ENCODE results near the gene ICE2.

Gene ICE2

DNA sequence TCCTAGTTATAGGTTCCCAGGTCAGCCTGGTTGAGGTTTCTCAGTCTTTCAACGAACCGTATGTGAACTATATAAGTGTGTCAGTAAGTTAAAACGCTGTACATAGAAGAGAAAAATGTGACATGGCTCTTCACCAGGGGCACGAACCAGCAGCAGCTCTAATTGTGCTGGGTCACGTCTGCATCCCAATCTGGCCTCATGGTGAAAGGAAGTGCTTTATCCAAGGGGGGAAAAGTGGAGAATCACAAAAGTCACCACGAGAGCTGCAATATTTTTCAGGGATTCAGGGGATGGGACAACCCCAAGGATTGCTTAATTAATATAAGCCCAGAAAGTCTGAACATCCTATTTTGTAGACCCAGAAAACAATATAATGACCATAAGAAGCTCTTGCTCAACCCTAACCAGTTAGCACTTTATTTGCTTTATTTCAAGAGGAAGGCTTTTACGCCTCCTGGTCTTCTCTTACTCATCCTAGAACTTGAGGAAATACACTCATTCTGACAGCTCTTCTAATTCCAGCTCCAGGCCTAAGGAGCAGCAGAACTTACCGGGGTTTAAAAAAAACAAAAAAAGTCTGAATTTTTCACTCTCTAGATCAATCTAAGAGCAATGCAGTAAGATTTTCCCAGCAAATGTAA is 97.7 kb downstream of the ICE2 start:
- Histone ChIP-seq H3K36me3 (no peaks in the 10 kb centered on the region), H3K27ac (no peak overlapping the region), H3K4me3 (ENCODE audit: low read depth in 1 of 2, low read length in 1 of 2) (no peak overlapping the region), H3K9me3 (no peaks in the 10 kb centered on the region), H3K4me1 (ENCODE audit: control insufficient read depth in 1 of 2, insufficient read depth in 1 of 2, low read depth in 1 of 2, low read length in 1 of 2) (no peaks in the 10 kb centered on the region), H3K27me3 (peaks cover 17% of the 10 kb centered on the region)
- TF ChIP-seq, protein P1, sequence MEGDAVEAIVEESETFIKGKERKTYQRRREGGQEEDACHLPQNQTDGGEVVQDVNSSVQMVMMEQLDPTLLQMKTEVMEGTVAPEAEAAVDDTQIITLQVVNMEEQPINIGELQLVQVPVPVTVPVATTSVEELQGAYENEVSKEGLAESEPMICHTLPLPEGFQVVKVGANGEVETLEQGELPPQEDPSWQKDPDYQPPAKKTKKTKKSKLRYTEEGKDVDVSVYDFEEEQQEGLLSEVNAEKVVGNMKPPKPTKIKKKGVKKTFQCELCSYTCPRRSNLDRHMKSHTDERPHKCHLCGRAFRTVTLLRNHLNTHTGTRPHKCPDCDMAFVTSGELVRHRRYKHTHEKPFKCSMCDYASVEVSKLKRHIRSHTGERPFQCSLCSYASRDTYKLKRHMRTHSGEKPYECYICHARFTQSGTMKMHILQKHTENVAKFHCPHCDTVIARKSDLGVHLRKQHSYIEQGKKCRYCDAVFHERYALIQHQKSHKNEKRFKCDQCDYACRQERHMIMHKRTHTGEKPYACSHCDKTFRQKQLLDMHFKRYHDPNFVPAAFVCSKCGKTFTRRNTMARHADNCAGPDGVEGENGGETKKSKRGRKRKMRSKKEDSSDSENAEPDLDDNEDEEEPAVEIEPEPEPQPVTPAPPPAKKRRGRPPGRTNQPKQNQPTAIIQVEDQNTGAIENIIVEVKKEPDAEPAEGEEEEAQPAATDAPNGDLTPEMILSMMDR (IDR thresholded peaks at IDR 0.05), result no peak

DNA sequence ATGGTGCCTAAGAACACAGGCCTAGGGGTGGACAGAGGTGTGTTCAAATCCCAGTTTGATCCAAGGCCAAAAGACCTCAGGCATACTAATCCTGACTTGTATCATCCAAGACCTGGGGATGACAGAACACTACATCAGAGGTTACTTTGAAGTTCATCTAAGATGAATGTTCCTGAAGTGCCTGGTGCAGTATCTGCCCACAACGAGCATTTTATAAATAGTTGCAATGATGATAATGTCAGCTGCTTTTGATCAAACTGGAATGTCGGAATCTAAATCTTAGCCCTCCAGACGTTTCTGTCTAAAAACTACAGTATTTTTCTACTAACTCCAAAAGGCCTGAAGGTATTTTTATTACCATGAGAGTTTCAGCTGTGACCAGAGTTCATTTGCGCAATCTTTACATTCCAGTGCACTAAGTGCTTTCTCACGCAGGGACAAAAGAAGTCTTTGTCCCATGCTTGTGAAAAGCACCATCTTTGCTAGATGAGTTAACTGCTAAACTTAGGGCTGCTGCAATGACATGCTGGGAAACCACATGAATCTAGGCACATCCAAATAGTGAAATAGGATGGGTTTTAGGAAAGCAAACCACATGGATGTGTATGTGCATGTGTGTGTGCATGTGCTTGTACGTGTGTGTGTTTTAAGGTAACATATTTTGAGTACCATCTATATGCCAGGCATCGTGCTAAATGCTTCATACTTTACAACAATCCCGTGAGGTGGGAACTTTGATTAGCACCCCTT is 99.2 kb downstream of the ICE2 start:
- no peaks in the 10 kb centered on the region for H3K36me3 ChIP-seq
- H3K4me1 ChIP-seq (ENCODE audit: control insufficient read depth in 1 of 2, insufficient read depth in 1 of 2, low read depth in 1 of 2, low read length in 1 of 2), result no peaks in the 10 kb centered on the region
- TF ChIP-seq, protein P1 (IDR thresholded peaks at IDR 0.05), result no peak
- H3K9me3 ChIP-seq, result no peaks in the 10 kb centered on the region
- H3K4me3 ChIP-seq (ENCODE audit: low read depth in 1 of 2, low read length in 1 of 2), result no peak overlapping the region
- H3K27me3 ChIP-seq, result peaks cover 7% of the 10 kb centered on the region
- no peak overlapping the region for H3K27ac ChIP-seq

DNA sequence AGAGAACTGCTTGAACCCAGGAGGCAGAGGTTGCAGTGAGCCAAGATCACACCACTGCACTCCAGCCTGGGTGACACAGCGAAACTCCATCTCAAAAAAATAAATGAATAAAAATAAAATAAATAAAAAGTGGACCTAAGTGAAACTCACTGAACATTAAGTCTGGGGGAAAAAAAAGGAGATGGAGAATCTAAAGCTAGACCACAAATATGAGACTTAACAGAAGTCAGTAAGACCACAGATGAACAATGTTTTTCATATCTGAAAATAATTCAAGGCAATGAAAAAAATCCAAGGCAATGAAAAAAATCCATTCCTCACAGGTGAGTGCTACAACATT is 99.8 kb downstream of the ICE2 start:
- Histone ChIP-seq H3K27me3 (peaks cover 7% of the 10 kb centered on the region), H3K27ac (no peak overlapping the region), H3K4me3 (ENCODE audit: low read depth in 1 of 2, low read length in 1 of 2) (no peak overlapping the region), H3K36me3 (no peaks in the 10 kb centered on the region), H3K4me1 (ENCODE audit: control insufficient read depth in 1 of 2, insufficient read depth in 1 of 2, low read depth in 1 of 2, low read length in 1 of 2) (no peaks in the 10 kb centered on the region), H3K9me3 (no peaks in the 10 kb centered on the region)
- TF ChIP-seq, protein P1 (IDR thresholded peaks at IDR 0.05), result no peak

DNA sequence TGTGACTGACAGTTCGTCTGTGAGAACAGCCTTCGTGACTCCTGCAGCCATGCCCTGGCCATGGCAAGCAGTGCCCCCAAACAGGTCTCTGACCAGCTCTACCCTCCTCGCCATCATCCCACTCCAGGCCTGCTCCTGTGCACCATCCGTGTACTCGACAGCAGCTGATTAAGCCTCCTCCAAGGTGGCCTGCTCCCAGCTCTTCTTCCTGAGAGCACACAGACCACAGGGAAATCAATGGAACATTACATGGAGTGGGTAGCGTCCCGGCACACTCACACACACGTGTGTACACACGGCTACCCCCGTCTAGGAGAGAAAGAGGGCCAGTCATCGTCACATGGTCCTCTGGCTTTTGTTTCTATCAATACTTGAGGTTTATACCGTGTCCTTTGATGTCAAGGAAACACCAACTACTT is 102.3 kb downstream of the ICE2 start:
- no peak overlapping the region for H3K27ac ChIP-seq
- TF ChIP-seq, protein P1 (IDR thresholded peaks at IDR 0.05), result no peak
- H3K9me3 ChIP-seq, result no peaks in the 10 kb centered on the region
- H3K4me1 ChIP-seq (ENCODE audit: control insufficient read depth in 1 of 2, insufficient read depth in 1 of 2, low read depth in 1 of 2, low read length in 1 of 2), result no peaks in the 10 kb centered on the region
- H3K4me3 ChIP-seq (ENCODE audit: low read depth in 1 of 2, low read length in 1 of 2), result no peak overlapping the region
- H3K27me3 ChIP-seq, result peaks cover 3% of the 10 kb centered on the region
- H3K36me3 ChIP-seq, result no peaks in the 10 kb centered on the region

DNA sequence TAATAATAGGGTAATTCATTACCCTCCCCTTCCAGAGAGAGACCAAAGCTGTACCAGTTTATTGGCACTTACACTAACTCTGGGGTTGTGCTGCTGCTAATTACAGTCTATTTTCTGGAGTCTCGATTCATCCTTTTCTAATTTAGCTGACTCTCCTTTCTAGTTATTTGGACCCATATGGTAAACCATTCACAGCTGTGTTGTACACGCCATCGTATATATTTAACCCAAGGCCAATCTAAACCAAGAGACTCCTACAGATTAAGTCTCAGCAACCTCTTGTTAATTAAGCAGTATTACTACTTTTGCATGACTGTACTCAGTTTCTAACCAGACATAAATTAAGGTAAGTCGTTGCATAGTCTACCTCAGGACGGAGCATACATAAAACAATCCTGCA is 103.6 kb downstream of the ICE2 start:
- no peaks in the 10 kb centered on the region for H3K36me3 ChIP-seq
- H3K27me3 ChIP-seq, result peaks cover 12% of the 10 kb centered on the region
- H3K9me3 ChIP-seq, result no peaks in the 10 kb centered on the region
- H3K4me3 ChIP-seq (ENCODE audit: low read depth in 1 of 2, low read length in 1 of 2), result no peak overlapping the region
- no peak overlapping the region for H3K27ac ChIP-seq
- TF ChIP-seq, protein P1 (IDR thresholded peaks at IDR 0.05), result no peak
- no peaks in the 10 kb centered on the region for H3K4me1 ChIP-seq (ENCODE audit: control insufficient read depth in 1 of 2, insufficient read depth in 1 of 2, low read depth in 1 of 2, low read length in 1 of 2)
